Hematopoietic multipotent progenitor cell (in vitro differentiated cells): ENCODE data around the gene SPATS2L. TPM values are rescaled to one million over a fixed set of nuclear protein-coding genes. Genes with fewer than 3 reads are reported as not detected.
"Not testable (repeated sequence)": the region's sequence is repeated elsewhere in the genome, so short reads cannot be mapped to it uniquely, and the experiment has no call there.

Experiments
- DNase-seq, 3 donors: peaks; one replicate each; pipeline ENCODE4 v3.0.0-alpha.2; 2011 to 2015; ENCODE audit warnings: low read depth in 2 of 3, low spot score in 2 of 3
- total RNA-seq: library from RNA; depleted of rRNA; stranded (reverse); fragments of >200 nt; gene quantifications from one replicate; pipeline ENCODE4 v1.2.3, GENCODE V29; 2012

Gene SPATS2L
- total RNA-seq, 1 donor, result 6.5 TPM

DNA sequence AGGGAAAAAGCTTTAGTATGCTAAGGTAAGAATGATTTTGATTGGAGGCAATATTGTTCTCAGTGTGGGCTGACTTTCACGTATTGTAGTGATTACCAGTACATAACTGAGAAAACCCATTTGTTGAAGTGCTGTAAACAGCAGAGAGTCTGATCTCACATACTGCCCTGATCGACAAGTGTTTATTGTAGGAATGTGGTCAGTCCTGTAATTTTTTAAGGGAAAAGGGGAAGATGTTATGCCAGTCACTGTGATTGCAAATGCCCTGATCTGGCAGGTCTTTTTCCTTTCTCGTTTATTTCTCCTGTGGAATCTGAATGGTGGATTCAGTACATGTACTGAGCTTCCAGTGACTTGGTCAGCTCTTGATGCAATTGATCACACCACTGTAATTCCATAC lies 11.5 kb downstream of the SPATS2L start:
- DNase-seq, result no peak

DNA sequence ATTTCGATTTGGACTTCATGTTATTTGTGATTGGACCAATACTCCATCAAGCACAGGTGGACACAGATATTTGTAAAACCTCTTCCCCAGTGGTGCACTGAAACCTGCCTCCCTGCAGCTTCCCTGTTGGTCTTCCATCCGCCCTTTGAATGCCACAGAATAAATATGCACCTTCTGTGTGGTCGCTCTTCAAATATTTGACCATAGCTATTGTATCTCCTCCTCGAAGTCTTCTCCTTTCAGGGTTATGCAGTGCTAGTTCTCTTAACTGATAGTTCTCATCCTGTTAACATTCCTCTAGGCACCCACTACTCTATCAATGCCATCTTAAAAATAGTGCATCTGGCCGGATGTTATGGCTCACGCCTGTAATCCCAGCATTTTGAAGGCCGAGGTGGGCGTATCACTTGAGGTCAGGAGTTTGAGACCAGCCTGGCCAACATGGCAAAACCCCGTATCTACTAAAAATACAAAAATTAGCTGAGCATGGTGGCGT lies 12.5 kb downstream of the SPATS2L start:
- no peak for DNase-seq

DNA sequence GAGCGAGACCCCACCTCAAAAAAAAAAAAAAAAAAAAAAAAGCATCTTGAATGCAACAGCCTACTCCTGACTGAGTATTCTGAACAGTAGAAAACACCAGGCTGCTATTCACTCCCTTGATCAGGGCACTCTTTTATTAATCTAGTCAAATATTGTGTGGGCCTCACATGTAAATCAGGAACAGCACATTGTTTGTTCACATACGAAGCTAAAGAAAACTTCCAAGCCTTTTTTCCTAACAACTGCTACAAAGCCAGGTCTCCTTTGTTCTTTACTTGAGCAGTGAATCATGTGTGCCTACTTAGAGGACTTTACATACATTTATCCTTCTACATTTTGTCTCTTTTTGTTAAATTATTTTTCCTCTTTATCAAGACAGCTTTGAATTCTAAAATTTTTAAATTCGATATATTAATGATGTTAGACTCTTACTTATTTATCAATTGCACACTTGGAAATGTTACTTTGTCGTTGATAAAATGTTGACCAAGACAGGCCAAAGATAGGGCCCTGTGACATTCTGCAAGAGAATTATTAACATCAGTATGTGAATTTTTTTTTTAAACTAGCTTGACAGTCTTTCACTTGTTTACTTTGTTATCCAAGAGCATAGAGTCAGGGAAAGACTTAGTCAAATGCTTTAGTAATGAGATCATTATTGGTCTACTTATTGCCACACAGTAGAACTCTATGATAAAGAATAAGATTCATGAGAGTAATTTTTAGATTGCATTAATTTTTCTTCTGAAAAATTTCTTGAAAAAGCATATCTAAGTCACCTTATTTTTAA lies 13.2 kb downstream of the SPATS2L start:
- DNase-seq, result no peak

DNA sequence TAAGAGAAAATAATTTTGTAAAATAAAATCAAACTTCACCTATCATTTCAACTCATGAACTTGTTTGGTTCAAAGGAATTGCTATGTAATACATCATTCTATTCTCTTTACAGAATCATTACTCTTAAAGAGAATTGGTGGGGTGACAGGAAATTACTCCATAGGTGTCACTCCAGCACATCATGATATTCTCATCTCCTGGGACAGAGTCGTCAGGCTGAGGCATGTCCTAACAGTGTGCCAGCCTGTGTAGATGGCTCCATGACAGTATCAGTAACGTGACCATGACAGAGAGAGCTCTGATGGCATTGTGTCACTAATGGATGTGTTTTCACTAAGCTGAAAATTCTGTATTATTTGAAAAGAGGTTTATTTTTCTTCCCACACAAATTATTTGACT lies 13.9 kb downstream of the SPATS2L start:
- no peak for DNase-seq

DNA sequence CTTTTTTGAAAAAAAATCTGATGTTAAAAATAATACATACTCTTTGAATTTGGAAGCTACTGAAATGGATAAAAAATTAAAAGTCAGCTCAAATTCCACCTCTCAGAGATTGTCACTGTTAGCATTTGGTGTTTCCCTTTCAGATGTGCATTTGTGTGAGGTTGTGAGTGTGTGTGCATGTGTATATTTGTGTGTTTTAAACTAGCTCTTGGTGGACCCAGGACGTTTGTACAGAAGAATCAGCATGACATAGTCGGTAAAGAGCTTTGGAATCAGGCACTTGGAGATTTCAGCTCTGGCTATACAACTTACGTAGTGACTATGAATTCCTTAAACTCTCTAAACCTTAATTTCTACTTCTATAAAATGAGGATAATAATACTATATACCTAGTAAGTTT lies 14.5 kb downstream of the SPATS2L start:
- no peak for DNase-seq

DNA sequence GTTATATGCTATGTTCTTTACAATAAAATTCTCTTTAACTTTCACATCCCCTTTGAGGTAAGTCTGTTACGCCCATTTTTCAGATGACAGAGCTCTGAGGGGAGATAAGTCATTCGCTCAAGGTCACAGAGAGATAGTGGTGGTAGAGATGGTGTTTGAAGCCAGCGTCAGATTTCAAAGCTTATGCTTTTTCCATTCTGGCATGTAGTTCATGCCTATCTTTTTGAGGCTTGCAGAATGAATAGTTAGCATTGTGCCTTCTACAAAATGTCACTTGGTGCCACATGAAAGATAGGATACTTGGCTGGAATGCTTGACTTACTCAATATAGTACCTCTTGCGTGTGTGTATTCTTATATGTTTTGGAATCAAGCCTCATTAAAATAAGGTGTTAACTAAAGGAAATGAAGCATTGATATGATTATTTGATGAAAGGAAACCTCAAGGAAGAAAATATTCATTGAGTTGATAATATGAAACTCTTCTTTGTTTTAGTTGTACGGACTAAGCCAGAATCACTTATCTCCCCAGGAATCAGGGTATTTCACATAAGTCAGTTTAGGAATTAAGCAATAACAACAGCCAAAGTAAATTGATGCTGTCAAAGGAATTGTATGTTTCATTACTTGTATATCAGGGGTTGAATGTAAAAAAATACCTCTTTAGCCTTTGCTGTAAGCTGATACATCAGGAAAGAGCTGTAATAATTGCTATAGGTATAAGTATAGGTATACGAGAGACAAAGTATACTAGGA lies 15.5 kb downstream of the SPATS2L start:
- DNase-seq, result no peak

DNA sequence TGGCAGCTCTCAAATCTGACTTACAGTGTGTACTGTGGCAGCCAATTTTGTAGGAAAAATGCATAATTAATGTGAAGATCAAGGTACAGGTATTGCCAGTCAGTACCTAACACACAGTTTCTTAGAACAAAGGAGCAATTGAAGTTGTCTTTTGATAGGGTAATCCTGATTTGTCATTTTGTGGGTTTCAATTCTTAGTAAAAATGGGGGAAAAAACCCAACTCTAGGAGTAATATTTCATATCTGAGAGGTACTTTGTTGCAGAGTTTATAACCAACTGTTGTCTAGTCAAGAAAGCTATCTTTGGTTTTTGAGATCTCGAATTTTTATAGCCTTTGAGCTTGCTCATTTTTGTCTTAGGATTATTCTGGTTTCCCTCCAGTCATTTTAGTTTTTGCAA lies 16.1 kb downstream of the SPATS2L start:
- DNase-seq, result no peak

DNA sequence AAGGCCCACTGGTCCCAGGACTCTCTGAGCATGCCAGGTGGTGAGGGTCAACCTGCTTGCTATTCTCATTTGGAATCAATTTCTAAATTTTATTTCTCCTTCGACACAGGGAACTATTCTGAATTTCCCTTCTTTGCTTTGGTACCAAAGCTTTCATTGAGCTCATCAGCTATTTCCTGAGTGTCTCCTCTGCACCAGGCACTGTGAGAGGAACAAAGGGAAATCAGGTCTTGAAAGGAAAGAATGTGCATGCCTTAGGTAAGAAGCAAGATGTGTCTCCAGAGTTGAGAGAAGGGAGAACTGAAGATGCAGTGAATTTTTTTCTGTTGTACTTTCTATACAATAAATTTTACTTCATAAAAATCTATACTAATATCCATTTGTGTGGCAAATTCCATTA lies 17.9 kb downstream of the SPATS2L start:
- no peak for DNase-seq

DNA sequence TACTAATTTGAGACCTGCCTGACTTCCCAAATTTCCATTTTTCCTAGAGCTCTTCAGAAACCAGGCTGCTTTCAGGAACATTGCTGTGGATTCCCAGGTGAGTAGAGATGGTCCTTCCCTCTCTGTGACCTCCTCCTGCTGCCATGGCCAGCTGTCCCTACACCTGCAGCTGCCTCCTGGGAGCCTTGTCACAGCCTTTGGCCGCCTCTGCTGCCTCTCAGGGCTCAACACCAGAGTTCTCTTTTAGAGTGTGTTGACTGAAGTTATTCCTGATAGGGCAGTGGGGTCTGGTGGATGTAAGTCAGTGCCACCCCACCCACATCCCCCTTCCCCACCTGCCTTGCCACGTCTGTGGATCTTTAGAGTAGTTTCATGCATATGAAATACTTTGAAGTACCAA lies 22.9 kb downstream of the SPATS2L start:
- DNase-seq, result no peak

DNA sequence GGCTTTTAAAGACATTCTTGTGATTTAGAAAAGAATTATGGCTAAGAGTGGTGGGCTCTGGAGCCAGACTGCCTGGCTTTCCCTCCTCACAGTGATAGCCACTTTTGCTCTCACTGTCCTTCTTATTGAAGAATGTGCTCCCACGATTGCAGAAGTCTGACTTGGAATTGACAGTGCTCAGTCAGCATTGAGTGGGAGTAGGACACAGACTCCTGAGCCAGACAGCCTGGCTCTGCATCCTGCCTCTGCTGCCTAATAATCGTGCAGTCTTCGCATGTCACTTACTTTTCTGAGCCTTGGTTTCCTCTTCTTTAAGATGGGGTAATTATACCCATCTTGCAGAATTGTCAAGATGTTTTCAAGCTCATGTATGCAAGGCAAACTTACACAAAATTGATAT lies 23.3 kb downstream of the SPATS2L start:
- no peak for DNase-seq

DNA sequence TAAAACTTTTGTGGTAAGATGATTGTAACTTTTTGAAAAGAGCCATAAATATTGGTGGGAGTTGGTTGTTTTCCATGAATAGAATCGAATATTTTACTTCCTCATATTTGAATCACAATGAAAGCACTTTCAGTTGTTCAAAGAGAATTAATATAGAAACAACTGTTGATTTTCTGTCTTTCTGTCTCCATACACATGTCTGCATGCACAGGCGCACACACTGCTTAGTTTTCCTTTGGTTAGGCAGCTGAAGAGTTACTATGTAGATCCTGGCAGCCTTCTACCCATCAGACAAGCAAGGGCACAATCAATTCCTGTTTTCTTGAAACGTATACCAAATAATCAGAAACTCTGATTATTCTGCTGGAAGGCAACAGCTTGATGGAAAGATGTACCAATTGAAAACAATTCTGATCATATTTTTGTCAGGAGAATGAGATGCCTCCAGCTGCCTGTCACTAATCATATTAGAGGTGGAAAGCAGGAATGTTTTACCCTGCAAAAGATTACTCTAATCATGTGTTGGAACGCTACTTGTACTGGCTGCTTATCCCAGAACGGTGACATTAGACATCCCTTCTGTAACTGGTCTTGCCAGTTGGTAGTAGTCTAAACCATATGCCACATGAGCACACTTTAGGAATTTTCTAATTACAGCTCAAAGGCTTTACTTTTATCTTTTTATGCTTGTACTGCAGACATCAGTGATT lies 24.0 kb downstream of the SPATS2L start:
- no peak for DNase-seq

DNA sequence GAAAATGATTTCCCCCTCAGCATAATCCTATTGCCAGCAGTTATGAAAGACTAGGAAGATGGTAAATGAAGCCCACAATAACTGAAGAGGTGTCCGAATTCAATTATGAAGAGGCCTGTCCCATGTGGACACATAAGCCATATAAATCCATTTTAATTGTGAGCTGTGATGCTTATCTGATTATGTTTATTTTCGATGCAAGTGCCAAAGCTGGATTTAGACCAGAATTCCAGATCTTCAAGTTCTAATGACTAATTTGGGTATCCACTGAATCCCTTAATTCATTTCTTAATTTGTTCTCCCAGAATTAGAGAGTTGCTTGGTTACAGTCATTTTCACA lies 24.5 kb downstream of the SPATS2L start:
- DNase-seq, result no peak

DNA sequence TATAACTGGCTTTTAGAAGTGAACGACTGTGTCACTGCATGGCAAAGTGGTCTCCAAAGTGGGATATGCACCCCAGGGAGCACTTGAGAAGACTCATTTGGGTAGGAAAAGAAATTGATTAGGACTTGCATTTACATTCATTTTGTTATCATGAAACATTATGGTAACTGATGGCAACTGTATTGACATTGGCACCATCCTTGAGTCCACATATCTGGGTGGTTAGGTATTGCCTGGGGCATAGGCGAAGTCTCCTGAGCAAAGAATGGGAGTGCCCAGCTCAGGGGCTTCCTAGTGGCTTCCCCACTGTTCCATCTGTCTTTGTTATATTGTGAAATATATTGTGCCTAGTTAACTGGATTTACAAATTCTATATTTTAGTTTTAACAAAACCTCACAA lies 29.2 kb downstream of the SPATS2L start:
- DNase-seq, result no peak

DNA sequence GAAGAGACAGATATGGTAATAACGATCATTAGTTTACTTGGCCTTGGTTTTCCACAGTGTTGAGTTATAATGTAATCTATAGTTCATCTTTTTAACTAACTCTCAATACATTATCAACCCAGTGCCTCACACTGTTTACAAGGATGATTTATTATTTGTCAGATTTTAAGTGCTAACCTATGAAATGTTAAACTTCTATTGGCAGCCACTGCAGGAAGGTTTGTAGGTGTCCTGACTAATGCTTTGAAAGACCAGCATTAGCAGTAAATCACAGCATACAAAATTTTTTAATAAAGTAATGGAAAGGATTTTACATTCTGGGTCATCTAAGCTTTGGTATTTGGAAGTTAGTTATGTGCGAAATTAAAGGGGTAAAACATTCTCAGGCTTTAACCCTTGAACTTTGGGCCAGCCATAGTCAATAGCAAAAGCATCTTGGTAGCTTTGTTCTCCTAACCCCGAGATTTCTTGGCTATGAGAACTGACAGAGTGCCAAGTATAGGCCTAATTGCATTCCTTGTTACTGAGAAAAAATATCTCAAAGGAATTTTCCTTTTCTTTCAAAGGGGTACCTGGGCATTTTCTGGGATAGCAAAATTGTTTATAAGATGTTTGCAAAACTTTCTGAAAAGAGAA lies 30.6 kb downstream of the SPATS2L start:
- no peak for DNase-seq

DNA sequence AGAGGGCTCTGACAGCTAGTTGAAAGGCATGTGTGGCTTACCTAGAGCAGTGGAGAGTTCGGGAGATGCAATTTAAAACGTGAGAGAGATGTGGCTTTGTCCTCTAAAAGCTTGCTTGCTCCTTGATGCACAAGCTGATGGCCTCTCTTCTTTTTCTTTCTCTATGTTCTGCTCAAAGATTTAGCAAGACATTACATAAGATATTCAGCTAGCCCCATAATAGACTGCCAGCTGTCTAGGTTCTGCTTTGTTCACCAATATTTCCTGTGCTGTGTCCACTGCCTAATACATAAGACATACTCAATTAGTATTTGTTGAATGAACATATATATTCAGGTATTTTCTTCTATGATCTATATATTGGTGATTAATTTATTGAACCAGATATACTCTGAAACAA lies 31.1 kb downstream of the SPATS2L start:
- DNase-seq, result no peak

DNA sequence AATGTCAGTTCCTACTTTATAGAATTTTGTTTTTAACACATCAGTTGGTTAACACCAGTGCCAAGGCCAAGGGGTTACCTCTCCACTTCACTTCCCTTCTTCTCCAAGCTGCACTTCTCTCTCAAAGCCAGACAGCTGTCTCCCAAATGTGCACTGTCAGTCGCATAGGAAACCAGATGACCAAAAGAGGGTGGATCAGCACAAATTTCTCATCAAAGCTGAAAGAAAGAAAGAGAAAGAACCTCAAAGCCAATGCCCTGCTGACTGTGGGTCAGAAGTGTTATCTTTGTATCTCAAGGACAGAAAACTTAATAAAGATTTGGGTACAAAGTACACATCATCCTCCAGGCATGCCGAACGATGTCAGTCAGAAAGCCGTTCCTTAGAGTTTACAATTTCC lies 32.2 kb downstream of the SPATS2L start:
- peak in 2 of 3 donors; percentile 19 to 54 for DNase-seq

DNA sequence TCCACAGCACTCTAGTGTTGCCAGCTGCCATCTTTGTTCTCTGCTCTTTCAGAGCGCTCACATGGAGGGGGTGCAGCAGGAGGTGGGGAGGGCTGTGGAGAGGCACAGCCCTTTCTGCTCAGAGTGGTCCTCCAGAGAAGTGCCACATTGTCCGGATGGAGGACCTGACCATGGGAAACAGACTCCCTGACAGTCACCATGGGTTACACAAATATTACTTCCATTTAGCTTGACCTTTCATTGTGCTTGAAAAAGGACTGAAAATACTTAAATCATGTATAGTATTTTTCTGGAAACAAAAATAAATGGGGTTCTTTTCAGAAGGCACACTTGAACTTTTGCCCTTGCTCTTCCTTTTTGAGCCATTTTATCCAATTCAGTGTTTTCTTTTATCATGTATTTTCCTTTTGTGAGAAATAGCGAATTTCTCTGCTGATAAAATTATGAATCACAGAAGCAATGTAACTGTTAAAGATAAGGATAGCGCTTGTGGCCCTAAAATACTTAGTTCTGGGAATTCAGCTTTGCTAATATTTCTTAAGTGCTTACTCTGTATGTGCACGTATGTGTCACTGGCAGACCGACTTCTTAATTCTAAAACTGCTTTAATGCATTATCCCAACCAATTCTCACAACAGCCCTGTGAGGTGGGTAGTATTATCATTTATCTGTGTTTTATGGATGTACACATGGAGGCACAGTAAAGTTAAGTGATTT lies 34.2 kb downstream of the SPATS2L start:
- DNase-seq, result no peak

DNA sequence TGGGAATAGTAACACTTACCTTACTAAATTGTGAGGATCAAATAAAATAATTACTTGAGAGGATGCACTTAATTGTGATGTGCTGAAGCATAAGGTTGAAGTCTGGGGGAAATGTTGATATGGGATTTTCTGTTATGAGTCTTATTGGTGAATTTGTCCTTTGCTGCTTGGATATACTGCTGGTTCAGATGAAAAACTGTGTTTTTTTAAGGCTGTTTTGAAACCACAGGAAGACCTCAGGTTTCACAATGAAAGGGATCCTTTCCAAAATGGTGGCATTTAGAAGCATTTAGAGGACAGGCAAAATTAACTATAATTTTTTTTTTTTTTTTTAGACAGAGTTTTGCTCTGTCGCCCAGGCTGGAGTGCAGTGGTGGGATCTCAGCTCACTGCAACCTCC lies 34.9 kb downstream of the SPATS2L start:
- DNase-seq, result no peak

DNA sequence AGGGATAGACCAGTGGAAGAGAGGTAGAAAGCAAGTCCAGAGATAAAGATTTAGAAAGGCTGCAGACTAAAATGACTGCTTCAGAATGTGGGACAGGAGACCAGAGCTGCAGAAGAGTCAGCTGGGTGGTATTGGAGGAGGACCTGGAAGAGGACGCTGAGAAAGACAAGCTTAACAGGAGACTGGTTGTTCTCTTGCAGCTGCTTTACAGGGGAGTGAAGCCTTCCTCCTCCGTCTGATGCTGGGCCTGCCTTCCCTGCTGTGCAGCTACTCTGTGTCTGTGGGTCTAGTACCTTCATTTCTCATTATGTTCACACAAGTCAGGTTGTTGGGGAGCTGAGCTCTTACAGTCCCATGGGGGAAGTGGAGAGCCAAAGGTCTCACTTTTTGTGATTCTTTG lies 35.7 kb downstream of the SPATS2L start:
- DNase-seq, result no peak

DNA sequence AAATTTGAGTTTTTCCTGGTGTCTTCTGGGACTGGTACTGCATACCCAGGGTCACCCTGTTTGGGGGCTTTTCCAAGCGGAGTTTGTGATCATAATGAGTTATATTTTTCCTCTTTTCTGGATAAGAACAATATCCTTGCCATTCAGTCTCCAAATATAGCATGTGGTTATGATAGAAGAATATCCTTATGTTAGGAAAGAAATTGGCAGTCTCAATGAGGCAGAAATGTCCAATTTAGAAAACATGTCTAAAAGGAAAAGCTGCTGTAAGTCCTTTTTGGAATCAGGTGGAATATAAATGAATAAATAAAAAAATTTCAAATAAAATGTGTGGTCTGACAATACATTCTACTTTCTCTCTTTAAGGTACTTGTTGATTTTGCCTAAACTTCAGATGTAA lies 36.2 kb downstream of the SPATS2L start:
- DNase-seq, result no peak

DNA sequence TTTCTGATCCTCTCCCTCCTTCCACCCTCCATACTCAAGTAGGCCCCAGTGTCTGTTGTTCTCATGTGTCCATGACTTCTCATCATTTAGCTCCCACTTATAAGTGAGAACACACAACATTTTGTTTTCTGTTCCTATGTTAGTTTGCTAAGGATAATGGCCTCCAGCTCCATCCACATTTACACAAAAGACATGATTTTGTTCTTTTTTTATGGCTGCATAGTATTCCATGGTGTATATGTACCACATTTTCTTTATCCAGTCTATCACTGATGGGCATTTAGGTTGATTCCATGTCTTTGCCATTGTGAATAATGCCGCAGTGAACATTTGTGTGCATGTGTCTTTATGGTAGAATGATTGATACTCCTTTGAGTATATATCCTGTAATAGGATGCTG lies 37.7 kb downstream of the SPATS2L start:
- not testable (repeated sequence) for DNase-seq
